Adrenal gland (tissue), 5 donors: ENCODE data around the gene RTRAF.

Source experiments
- POLR2A ChIP-seq, 2 donors: fragments of 450-650 bp; IDR thresholded peaks; one replicate each; pipeline ENCODE4 v1.6.1; 2017; ENCODE audit warnings: antibody characterized with exemption in 2 of 2, mild to moderate bottlenecking in 2 of 2, moderate library complexity in 1 of 2
- TF ChIP-seq, protein P1 (sequence below), 6 experiments: fragments of 450-650 bp in 4 of 6; fragments of 200-600 bp in 2 of 6; sonication (generic) in 1 of 6; IDR thresholded peaks; 1 replicate in 5 of 6; 2 replicates in 1 of 6; pipeline versions ENCODE4 v1.5.1 to v1.8.0; 2016 to 2021; ENCODE audit warnings: antibody characterized with exemption in 6 of 6, mild to moderate bottlenecking in 2 of 6, moderate library complexity in 1 of 6
- donor health status: DM: no; HTN: no; CAD: no.

DNA sequence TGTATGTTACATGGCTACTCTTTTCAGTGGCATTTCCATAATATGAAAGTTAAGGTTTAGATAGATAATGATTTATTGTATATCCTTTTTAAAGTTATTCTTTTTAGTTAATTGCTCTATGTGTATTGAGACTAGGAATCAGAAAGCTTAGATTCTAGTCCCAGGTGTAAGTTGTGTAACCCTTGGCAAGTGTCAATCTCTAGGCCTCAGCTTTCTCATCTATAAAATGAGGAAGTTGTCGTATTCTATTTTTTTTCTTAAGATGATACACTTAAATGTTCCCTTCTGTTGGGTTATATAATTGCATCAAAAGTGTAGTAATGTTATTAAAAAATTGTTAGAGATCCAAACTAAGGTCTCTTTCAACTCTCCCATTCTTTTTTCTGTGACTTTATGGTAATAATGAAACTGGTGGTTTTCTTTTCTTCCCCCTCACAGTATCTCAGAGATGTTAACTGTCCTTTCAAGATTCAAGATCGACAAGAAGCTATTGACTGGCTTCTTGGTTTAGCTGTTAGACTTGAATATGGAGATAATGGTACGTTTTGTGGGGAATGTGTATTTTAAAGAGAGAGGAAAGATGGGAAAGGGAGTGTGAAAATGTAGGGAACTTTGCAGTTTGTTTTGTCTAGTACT lies 4.1 kb downstream of the RTRAF start:
- no peak for TF ChIP-seq POLR2A (IDR thresholded peaks at IDR 0.05)
- TF ChIP-seq, protein P1, sequence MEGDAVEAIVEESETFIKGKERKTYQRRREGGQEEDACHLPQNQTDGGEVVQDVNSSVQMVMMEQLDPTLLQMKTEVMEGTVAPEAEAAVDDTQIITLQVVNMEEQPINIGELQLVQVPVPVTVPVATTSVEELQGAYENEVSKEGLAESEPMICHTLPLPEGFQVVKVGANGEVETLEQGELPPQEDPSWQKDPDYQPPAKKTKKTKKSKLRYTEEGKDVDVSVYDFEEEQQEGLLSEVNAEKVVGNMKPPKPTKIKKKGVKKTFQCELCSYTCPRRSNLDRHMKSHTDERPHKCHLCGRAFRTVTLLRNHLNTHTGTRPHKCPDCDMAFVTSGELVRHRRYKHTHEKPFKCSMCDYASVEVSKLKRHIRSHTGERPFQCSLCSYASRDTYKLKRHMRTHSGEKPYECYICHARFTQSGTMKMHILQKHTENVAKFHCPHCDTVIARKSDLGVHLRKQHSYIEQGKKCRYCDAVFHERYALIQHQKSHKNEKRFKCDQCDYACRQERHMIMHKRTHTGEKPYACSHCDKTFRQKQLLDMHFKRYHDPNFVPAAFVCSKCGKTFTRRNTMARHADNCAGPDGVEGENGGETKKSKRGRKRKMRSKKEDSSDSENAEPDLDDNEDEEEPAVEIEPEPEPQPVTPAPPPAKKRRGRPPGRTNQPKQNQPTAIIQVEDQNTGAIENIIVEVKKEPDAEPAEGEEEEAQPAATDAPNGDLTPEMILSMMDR (IDR thresholded peaks at IDR 0.05): no peak
